GM12892 (cell line): ENCODE results near the gene UIMC1.
"Not testable (repeated sequence)": the region's sequence is repeated elsewhere in the genome, so short reads cannot be mapped to it uniquely, and the experiment has no call there.

Experiments
- POLR2A ChIP-seq: IDR thresholded peaks from 2 replicates; pipeline ENCODE4 v1.6.1; 2011; ENCODE audit warnings: low read depth, low read length, control low read depth
- POLR2AphosphoS5 ChIP-seq: IDR thresholded peaks from 2 replicates; pipeline ENCODE4 v1.6.1; 2011; ENCODE audit warnings: low read depth, low read length, control low read depth

- TF ChIP-seq POLR2A, POLR2AphosphoS5: not testable (repeated sequence)
Observed at GRCh38 chr5:176983112-176983511, 23.5 kb downstream of the UIMC1 start.
